ENCODE data around the gene RELN. TPM values are rescaled to one million over a fixed set of nuclear protein-coding genes. Genes with fewer than 3 reads are reported as not detected.
A peak's percentile ranks its signal among the peaks of the same experiment; 100 is the strongest.

RELN gene
- total and polyA plus RNA-seq, 4 donors = 0.26 to 3.6 (median 1.4) TPM; not detected in 1

- no peaks in the 10 kb centered on the region for H3K27me3 ChIP-seq (ENCODE audit: control insufficient read depth in 1 of 2, insufficient read depth in 2 of 2, low read length in 1 of 2)
- 72 to 73% methylated on average over 4 of the region's 4 CpGs for WGBS, 2 donors
- no peaks in the 10 kb centered on the region for H3K4me1 ChIP-seq (ENCODE audit: control insufficient read depth in 1 of 2, insufficient read depth in 2 of 2, low read length in 2 of 2)
- no peak overlapping the region for H3K27ac ChIP-seq (ENCODE audit: low read depth in 1 of 2, low read length in 2 of 2)
- no peaks in the 10 kb centered on the region for H3K9me3 ChIP-seq (ENCODE audit: control insufficient read depth, low read length)
- no peaks in the 10 kb centered on the region for H3K36me3 ChIP-seq (ENCODE audit: control insufficient read depth in 1 of 2, insufficient read depth in 2 of 2, low read length in 1 of 2)
- no peak overlapping the region for H3K4me3 ChIP-seq (ENCODE audit: low read length in 2 of 2)
- intact Hi-C loops (cut with DNase I) = no loop called here
- ATAC-seq (ENCODE audit: low FRiP score) (no peak), DNase-seq (no peak)
Observed at GRCh38 chr7:103469095-103469948, 520.1 kb downstream of the RELN start.

DNA sequence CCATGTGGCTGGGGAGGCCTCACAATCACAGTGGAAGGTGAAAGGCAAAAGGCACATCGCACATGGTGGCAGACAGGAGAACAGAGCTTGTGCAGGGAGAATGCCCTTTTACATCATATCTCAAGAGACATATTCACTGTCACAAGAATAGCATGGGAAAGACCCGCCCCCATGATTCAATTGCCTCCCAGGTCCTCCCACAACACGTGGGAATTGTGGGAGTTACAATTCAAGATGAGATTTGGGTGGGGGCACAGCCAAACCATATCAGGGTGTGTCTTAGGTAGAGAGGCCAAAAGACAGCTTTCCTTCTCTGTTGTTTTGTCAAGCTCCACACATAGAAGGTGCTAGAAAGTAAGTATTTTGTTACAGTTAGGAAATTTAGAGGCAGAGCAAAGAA, 522.6 kb downstream of the RELN start:
- H3K4me3 ChIP-seq (ENCODE audit: low read length in 2 of 2) = no peak overlapping the region
- ATAC-seq (ENCODE audit: low FRiP score) (no peak), DNase-seq (no peak)
- no peaks in the 10 kb centered on the region for H3K9me3 ChIP-seq (ENCODE audit: control insufficient read depth, low read length)
- no peaks in the 10 kb centered on the region for H3K36me3 ChIP-seq (ENCODE audit: control insufficient read depth in 1 of 2, insufficient read depth in 2 of 2, low read length in 1 of 2)
- H3K4me1 ChIP-seq (ENCODE audit: control insufficient read depth in 1 of 2, insufficient read depth in 2 of 2, low read length in 2 of 2) = no peaks in the 10 kb centered on the region
- WGBS, 2 donors = 47 to 48% methylated on average over 3 of the region's 3 CpGs
- intact Hi-C loops (cut with DNase I) = no loop called here
- H3K27me3 ChIP-seq (ENCODE audit: control insufficient read depth in 1 of 2, insufficient read depth in 2 of 2, low read length in 1 of 2) = no peaks in the 10 kb centered on the region
- no peak overlapping the region for H3K27ac ChIP-seq (ENCODE audit: low read depth in 1 of 2, low read length in 2 of 2)

DNA sequence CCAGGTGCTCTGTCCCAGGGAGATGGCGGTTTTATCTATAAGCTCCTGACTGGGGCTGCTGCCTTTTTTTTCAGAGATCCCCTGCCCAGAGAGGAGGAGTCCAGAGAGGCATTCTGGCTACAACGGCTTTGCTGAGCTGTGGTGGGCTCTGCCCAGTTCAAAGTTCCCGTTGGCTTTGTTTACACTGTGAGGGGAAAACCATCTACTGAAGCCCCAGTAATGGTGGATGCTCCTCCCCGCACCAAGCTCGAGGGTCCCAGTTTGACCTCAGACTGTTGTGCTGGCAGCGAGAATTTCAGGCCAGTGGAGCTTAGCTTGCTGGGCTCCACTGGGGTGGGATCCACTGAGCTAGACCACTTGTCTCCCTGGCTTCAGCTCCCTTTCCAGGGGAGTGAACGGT, 527.1 kb downstream of the RELN start:
- H3K27ac ChIP-seq (ENCODE audit: low read depth in 1 of 2, low read length in 2 of 2) = no peak overlapping the region
- no peaks in the 10 kb centered on the region for H3K4me1 ChIP-seq (ENCODE audit: control insufficient read depth in 1 of 2, insufficient read depth in 2 of 2, low read length in 2 of 2)
- DNase-seq (no peak), ATAC-seq (ENCODE audit: low FRiP score) (no peak)
- no peaks in the 10 kb centered on the region for H3K27me3 ChIP-seq (ENCODE audit: control insufficient read depth in 1 of 2, insufficient read depth in 2 of 2, low read length in 1 of 2)
- WGBS, 2 donors = 79% methylated on average over 7 of the region's 7 CpGs
- H3K9me3 ChIP-seq (ENCODE audit: control insufficient read depth, low read length) = no peaks in the 10 kb centered on the region
- intact Hi-C loops (cut with DNase I) = no loop called here
- H3K36me3 ChIP-seq (ENCODE audit: control insufficient read depth in 1 of 2, insufficient read depth in 2 of 2, low read length in 1 of 2) = no peaks in the 10 kb centered on the region
- no peak overlapping the region for H3K4me3 ChIP-seq (ENCODE audit: low read length in 2 of 2)

- Histone ChIP-seq H3K27me3 (ENCODE audit: control insufficient read depth in 1 of 2, insufficient read depth in 2 of 2, low read length in 1 of 2) (no peaks in the 10 kb centered on the region), H3K27ac (ENCODE audit: low read depth in 1 of 2, low read length in 2 of 2) (no peak overlapping the region)
Observed at GRCh38 chr7:103447073-103447960, 542.1 kb downstream of the RELN start.

DNA sequence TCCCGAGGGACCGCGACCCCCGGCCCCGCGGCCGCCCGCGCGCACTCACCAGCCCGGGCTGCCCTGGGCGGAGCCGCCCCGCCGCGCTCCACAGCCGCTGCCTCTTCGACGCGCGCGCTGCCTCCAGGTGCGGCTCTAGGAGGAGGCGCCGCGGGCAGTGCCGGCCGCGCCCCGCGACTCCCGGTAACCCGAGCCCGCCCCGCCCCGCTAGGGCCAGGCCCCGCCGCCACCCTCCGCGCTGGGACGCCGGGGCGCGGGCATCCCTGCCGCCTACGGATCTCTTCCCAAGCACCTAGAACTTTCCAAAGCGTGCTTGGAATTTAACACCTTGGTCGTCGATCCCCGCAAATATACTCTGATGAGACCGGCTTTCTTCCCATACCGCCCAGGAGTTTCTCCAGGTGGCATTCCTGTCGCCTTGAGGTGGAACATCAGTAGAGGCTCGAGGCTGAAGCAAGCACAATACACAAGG, 543.4 kb downstream of the RELN start, which contains the start of gene SLC26A5:
SLC26A5 (minus strand) TSS at position 159 of the 472 bp plus-strand sequence. CDS start 24,693 bp downstream, outside the sequence.
- intact Hi-C loops (cut with DNase I) = no loop called here
- peak within 1 kb of the TSS; percentile 13 to 24 for H3K4me3 ChIP-seq (ENCODE audit: low read length in 2 of 2)
- no peaks in the 10 kb centered on the region for H3K9me3 ChIP-seq (ENCODE audit: control insufficient read depth, low read length)
- H3K27ac ChIP-seq (ENCODE audit: low read depth in 1 of 2, low read length in 2 of 2) = no peak within 1 kb of the TSS
- no peaks in the 10 kb centered on the region for H3K27me3 ChIP-seq (ENCODE audit: control insufficient read depth in 1 of 2, insufficient read depth in 2 of 2, low read length in 1 of 2)
- WGBS, 2 donors = 2 to 4% methylated on average over 18 to 54 of the region's 54 CpGs
- peak; percentile 22 for ATAC-seq (ENCODE audit: low FRiP score)
- H3K4me1 ChIP-seq (ENCODE audit: control insufficient read depth in 1 of 2, insufficient read depth in 2 of 2, low read length in 2 of 2) = no peaks in the 10 kb centered on the region
- no peaks in the 10 kb centered on the region for H3K36me3 ChIP-seq (ENCODE audit: control insufficient read depth in 1 of 2, insufficient read depth in 2 of 2, low read length in 1 of 2)
- no peak for DNase-seq

More at GRCh38 chr7:103447073-103447960, 542.1 kb downstream of the RELN start:
- DNase-seq (no peak), ATAC-seq (ENCODE audit: low FRiP score) (peak; percentile 57)
- 13 to 14% methylated on average over 17 of the region's 17 CpGs for WGBS, 2 donors
- H3K36me3 ChIP-seq (ENCODE audit: control insufficient read depth in 1 of 2, insufficient read depth in 2 of 2, low read length in 1 of 2) = no peaks in the 10 kb centered on the region
- H3K4me3 ChIP-seq (ENCODE audit: low read length in 2 of 2) = no peak overlapping the region
- no peaks in the 10 kb centered on the region for H3K9me3 ChIP-seq (ENCODE audit: control insufficient read depth, low read length)
- H3K4me1 ChIP-seq (ENCODE audit: control insufficient read depth in 1 of 2, insufficient read depth in 2 of 2, low read length in 2 of 2) = no peaks in the 10 kb centered on the region
- intact Hi-C loops (cut with DNase I) = no loop called here

- intact Hi-C loops (cut with DNase I) = no loop called here
- Histone ChIP-seq H3K4me3 (ENCODE audit: low read length in 2 of 2) (peak overlapping the region; percentile 13 to 24), H3K4me1 (ENCODE audit: control insufficient read depth in 1 of 2, insufficient read depth in 2 of 2, low read length in 2 of 2) (no peaks in the 10 kb centered on the region), H3K9me3 (ENCODE audit: control insufficient read depth, low read length) (no peaks in the 10 kb centered on the region), H3K36me3 (ENCODE audit: control insufficient read depth in 1 of 2, insufficient read depth in 2 of 2, low read length in 1 of 2) (no peaks in the 10 kb centered on the region), H3K27me3 (ENCODE audit: control insufficient read depth in 1 of 2, insufficient read depth in 2 of 2, low read length in 1 of 2) (peaks cover 0 to 2% of the 10 kb centered on the region in 2 donors), H3K27ac (ENCODE audit: low read depth in 1 of 2, low read length in 2 of 2) (no peak overlapping the region)
- WGBS, 2 donors = 3 to 4% methylated on average over 45 to 48 of the region's 48 CpGs
- peak; percentile 11 for ATAC-seq (ENCODE audit: low FRiP score)
- DNase-seq = no peak
Observed at GRCh38 chr7:103445228-103446048, 544.0 kb downstream of the RELN start.

DNA sequence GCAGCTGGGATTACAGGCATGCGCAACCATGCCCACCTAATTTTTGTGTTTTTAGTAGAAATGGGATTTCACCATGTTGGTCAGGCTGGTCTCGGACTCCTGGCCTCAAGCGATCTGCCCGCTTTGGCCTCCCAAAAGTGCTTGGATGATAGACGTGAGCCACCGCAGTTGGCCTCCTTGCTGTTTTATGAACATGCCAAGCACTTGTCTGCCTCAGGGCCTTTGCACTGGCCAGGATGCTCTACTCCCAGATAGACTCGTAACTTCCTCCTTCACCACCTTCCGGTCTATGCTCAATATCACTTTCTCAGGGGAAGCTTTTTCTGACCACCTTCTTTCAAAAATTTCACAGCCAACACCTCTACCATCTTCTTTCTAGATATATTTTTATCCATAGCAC, 549.8 kb downstream of the RELN start:
- intact Hi-C loops (cut with DNase I) = no loop called here
- Histone ChIP-seq H3K4me3 (ENCODE audit: low read length in 2 of 2) (no peak overlapping the region), H3K27me3 (ENCODE audit: control insufficient read depth in 1 of 2, insufficient read depth in 2 of 2, low read length in 1 of 2) (peaks cover 0 to 2% of the 10 kb centered on the region in 2 donors), H3K27ac (ENCODE audit: low read depth in 1 of 2, low read length in 2 of 2) (no peak overlapping the region), H3K9me3 (ENCODE audit: control insufficient read depth, low read length) (no peaks in the 10 kb centered on the region), H3K36me3 (ENCODE audit: control insufficient read depth in 1 of 2, insufficient read depth in 2 of 2, low read length in 1 of 2) (no peaks in the 10 kb centered on the region), H3K4me1 (ENCODE audit: control insufficient read depth in 1 of 2, insufficient read depth in 2 of 2, low read length in 2 of 2) (no peaks in the 10 kb centered on the region)
- ATAC-seq (ENCODE audit: low FRiP score) (no peak), DNase-seq (no peak)
- WGBS, 2 donors = 93% methylated on average over 8 of the region's 8 CpGs

DNA sequence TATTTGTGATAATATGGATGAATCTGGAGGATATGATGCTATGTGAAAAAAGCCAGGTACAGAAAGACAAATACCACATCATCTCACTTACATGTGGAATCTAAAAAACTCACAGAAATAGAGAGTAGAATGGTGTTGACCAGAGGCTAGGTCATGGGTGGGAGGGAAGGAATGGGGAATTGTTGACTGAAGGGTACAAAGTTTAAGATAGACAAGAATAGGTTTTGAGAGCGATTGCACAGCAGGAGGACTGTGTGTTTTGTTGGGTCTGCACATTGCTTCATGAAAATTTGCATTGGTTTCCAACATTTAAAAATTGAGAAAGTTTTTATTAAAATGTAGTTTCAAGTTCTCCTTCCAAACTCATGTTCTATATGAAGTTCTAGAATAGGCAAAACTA, 551.8 kb downstream of the RELN start:
- no peak for ATAC-seq (ENCODE audit: low FRiP score)
- H3K27ac ChIP-seq (ENCODE audit: low read depth in 1 of 2, low read length in 2 of 2) = no peak overlapping the region
- H3K4me1 ChIP-seq (ENCODE audit: control insufficient read depth in 1 of 2, insufficient read depth in 2 of 2, low read length in 2 of 2) = no peaks in the 10 kb centered on the region
- H3K27me3 ChIP-seq (ENCODE audit: control insufficient read depth in 1 of 2, insufficient read depth in 2 of 2, low read length in 1 of 2) = peaks cover 0 to 2% of the 10 kb centered on the region in 2 donors
- H3K4me3 ChIP-seq (ENCODE audit: low read length in 2 of 2) = no peak overlapping the region
- H3K36me3 ChIP-seq (ENCODE audit: control insufficient read depth in 1 of 2, insufficient read depth in 2 of 2, low read length in 1 of 2) = no peaks in the 10 kb centered on the region
- intact Hi-C loops (cut with DNase I) = no loop called here
- 67 to 75% methylated on average over 1 of the region's 1 CpG for WGBS, 2 donors
- no peaks in the 10 kb centered on the region for H3K9me3 ChIP-seq (ENCODE audit: control insufficient read depth, low read length)
- no peak for DNase-seq

Measured in aorta (tissue), 5 donors.